ENCODE data around the gene CABLES2. TPM values are rescaled to one million over a fixed set of nuclear protein-coding genes. Genes with fewer than 3 reads are reported as not detected.

CABLES2 gene
- total and polyA plus RNA-seq, 12 donors = 1.5 to 5.6 (median 3.7) TPM

GRCh38 chr20:62371588-62372041, 35.5 kb downstream of the CABLES2 start:
- TF ChIP-seq CTCF (IDR thresholded peaks at IDR 0.05) = no peak
- TF ChIP-seq POLR2A (IDR thresholded peaks at IDR 0.05) = no peak
- H3K9me3 ChIP-seq (replicated peaks in 1 of 3) = no peaks in the 10 kb centered on the region
- no peak for DNase-seq
- no peak overlapping the region for H3K4me3 ChIP-seq
- no peak overlapping the region for H3K27ac ChIP-seq
- 93 to 100% (median 97%) methylated on average over 4 to 8 of the region's 8 CpGs; no CpG with 5 or more reads in 1 of the 4 donors for WGBS, 4 donors
- intact Hi-C loops (cut with DNase I) = loop anchor here in 1 of 2 donors (10.0 kb wide), 1 partner anchor 357 kb away; no protein-coding TSS in a partner anchor
- peaks cover 42 to 43% of the 10 kb centered on the region in 2 donors for H3K4me1 ChIP-seq (replicated peaks in 1 of 2)
- no peaks in the 10 kb centered on the region for H3K27me3 ChIP-seq
- no peaks in the 10 kb centered on the region for H3K36me3 ChIP-seq (replicated peaks in 1 of 2)

GRCh38 chr20:62370807-62371587, 36.1 kb downstream of the CABLES2 start:
- no peaks in the 10 kb centered on the region for H3K27me3 ChIP-seq
- intact Hi-C loops (cut with DNase I) = loop anchor here in 1 of 2 donors (10.0 kb wide), 1 partner anchor 356 kb away; no protein-coding TSS in a partner anchor
- H3K36me3 ChIP-seq (replicated peaks in 1 of 2) = no peaks in the 10 kb centered on the region
- H3K4me3 ChIP-seq = no peak overlapping the region
- 32 to 82% (median 80%) methylated on average over 3 to 18 of the region's 18 CpGs for WGBS, 4 donors
- no peak for DNase-seq
- TF ChIP-seq CTCF (IDR thresholded peaks at IDR 0.05) (no peak), POLR2A (IDR thresholded peaks at IDR 0.05) (no peak)
- H3K4me1 ChIP-seq (replicated peaks in 1 of 2) = peaks cover 42 to 44% of the 10 kb centered on the region in 2 donors
- no peaks in the 10 kb centered on the region for H3K9me3 ChIP-seq (replicated peaks in 1 of 3)
- peak overlapping the region; percentile 41 to 94 (median 64) for H3K27ac ChIP-seq

- peaks cover 49 to 50% of the 10 kb centered on the region in 2 donors for H3K4me1 ChIP-seq (replicated peaks in 1 of 2)
- TF ChIP-seq CTCF (IDR thresholded peaks at IDR 0.05) = no peak
- no peak for TF ChIP-seq POLR2A (IDR thresholded peaks at IDR 0.05)
- H3K27ac ChIP-seq = peak overlapping the region; percentile 41 to 94 (median 64)
- H3K4me3 ChIP-seq = no peak overlapping the region
- no peaks in the 10 kb centered on the region for H3K36me3 ChIP-seq (replicated peaks in 1 of 2)
- intact Hi-C loops (cut with DNase I) = loop anchor here in 1 of 2 donors (10.0 kb wide), 1 partner anchor 355 kb away; no protein-coding TSS in a partner anchor
- peak in 5 of 7 donors; percentile 54 to 77 (median 65) for DNase-seq
- 46 to 53% (median 51%) methylated on average over 11 to 19 of the region's 19 CpGs for WGBS, 4 donors
- H3K27me3 ChIP-seq = no peaks in the 10 kb centered on the region
- H3K9me3 ChIP-seq (replicated peaks in 1 of 3) = no peaks in the 10 kb centered on the region
Observed at GRCh38 chr20:62370115-62370806, 36.8 kb downstream of the CABLES2 start.

GRCh38 chr20:62369815-62370114, 37.3 kb downstream of the CABLES2 start:
- peaks cover 54 to 55% of the 10 kb centered on the region in 2 donors for H3K4me1 ChIP-seq (replicated peaks in 1 of 2)
- no peak for TF ChIP-seq CTCF (IDR thresholded peaks at IDR 0.05)
- no peak for TF ChIP-seq POLR2A (IDR thresholded peaks at IDR 0.05)

More at GRCh38 chr20:62369815-62370114, 37.3 kb downstream of the CABLES2 start:
- WGBS, 4 donors = 20 to 60% (median 58%) methylated on average over 1 to 4 of the region's 4 CpGs; no CpG with 5 or more reads in 1 of the 4 donors
- intact Hi-C loops (cut with DNase I) = loop anchor here in 1 of 2 donors (5.0 to 10.0 kb wide), 2 partner anchors 67 to 355 kb away; partner anchors contain the start of gene ADRM1
- Histone ChIP-seq H3K9me3 (replicated peaks in 1 of 3) (no peaks in the 10 kb centered on the region), H3K27me3 (no peaks in the 10 kb centered on the region), H3K27ac (peak overlapping the region; percentile 41 to 94 (median 64)), H3K36me3 (replicated peaks in 1 of 2) (no peaks in the 10 kb centered on the region), H3K4me3 (no peak overlapping the region)
- no peak for DNase-seq
